GM18526 (cell line): ENCODE results near the gene RGS10.

ENCODE experiments used
- POLR2A ChIP-seq: IDR thresholded peaks from 3 replicates; pipeline ENCODE4 v1.6.1; 2011; ENCODE audit not compliant: insufficient read length; ENCODE audit errors: extremely low read depth

Gene RGS10

GRCh38 chr10:119541046-119541445 lies 1.5 kb downstream of the RGS10 start:
- TF ChIP-seq POLR2A, result no peak

GRCh38 chr10:119540038-119540437 lies 2.5 kb downstream of the RGS10 start:
- TF ChIP-seq POLR2A, result no peak

DNA sequence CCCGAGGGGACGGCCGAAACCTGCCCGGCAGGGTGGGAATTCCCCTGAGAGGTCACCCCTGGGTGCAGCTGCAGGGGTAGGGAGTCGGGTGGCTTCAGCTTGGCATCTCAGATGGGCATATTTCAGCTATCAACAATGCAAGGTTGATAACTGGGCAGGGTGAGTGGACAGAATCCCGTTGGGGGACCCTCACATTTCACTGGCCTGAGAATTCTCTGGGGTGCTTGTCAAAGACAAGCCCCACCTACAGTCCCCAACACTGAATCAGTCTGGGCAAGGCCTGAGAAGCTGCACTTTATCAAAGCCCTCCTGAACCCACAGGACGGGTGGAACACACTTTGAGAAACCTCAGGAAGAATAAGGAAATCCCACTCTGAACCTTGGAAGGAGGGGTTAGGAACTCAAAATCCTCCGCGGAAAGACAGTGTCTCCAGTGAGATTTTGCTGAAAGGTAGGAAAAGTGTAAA lies 3.1 kb downstream of the RGS10 start:
- TF ChIP-seq POLR2A, result no peak

- no peak for TF ChIP-seq POLR2A
Observed at GRCh38 chr10:119538632-119539358, 3.7 kb downstream of the RGS10 start.

DNA sequence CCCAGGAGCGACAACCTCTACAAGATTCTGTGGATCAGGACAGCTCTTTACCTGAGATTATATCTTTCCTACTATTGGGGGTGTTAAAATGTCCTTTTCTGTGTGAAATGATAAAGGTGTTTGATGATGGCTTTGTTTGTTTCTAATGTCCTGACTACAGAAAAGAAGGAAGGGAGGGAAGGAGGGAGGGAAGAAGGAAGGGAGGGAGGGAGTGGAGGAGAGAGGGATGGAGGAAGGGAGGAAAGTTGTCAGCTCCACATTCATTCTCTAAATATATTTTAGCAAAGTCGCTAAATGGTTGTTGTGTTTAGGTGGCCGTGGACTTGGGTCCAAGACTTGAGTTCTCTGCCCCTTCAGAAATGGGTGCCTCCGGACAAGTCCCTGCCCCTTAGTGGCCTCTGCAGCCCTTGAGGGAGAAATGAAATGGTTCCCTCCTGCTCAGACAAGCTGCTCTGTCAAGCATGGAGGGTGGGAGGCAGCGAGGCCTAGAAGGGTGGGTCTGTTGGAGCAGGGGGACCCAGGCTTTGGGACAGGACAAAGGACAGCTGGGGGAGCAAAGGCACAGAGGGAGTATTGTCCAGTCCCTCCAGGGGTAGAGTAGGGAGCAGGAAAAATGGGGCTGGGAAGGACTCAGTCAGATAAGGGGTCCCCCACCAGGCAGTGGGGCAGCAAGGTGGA lies 4.4 kb downstream of the RGS10 start:
- no peak for TF ChIP-seq POLR2A

GRCh38 chr10:119536508-119537025 lies 6.0 kb downstream of the RGS10 start:
- no peak for TF ChIP-seq POLR2A

- TF ChIP-seq POLR2A, result no peak
Observed at GRCh38 chr10:119535837-119536507, 6.5 kb downstream of the RGS10 start.

DNA sequence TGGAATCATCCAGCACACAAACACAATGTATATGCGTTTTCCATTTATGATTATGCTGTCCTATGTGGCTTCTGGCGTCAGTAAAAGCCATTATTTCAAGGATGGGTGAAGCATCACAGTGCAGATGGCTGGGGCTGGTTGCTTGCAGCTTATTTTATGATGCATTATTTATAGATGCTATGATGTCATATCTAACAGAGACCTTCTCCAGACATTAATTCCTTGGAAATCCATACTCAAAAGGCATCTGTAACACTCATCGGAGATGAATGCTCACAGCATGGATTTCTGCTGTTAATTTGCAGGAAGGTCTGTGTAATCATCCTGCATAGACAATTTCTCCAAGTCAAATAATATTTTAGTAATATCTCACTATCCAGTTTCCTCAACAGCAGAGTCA lies 7.2 kb downstream of the RGS10 start:
- TF ChIP-seq POLR2A, result no peak

GRCh38 chr10:119533473-119533872 lies 9.0 kb downstream of the RGS10 start:
- TF ChIP-seq POLR2A, result no peak

GRCh38 chr10:119531067-119531466 lies 11.5 kb downstream of the RGS10 start:
- no peak for TF ChIP-seq POLR2A

DNA sequence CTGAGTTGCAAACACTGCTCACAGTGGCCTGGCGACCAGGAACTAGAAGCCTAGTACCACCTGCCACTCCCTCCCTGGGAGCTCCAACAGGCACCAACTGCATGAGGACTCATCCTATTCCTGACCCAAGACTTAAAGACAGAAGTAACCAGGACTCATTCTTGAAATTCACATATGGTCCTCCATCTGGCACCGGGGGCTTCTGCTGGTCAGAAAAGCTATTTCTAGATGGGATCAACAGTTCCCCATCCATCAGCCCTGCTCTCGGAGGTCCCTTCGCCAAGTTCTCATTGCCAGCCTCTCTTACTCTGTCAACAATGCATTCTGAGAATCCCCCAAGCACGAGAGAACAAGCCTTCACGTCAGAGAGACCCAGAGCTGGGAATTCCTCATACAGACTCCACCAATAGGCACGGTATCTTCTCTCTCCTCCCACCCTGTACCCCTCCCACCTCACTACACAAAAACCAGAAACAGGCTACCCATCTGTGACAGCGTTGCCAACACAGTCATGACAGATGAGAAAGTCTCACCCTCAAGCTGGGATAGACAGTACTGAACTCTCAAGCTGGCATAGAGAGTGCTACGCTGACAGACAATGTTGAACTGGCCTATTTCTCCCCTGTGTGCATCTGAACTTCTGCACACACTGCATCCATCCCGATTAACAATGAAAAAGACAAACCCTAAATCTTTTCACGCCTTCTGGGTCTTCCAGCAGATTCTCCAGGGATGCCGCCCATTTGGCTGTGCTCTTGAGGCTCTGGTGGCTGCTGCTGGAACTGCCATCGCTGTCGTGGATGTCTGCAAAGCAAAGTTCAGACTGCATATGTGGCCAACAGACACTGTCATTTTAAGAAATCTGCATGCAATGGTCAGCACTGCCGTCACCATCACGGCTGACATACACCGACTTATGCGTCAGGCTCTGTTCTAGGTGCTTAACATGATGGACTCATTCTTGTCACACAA lies 15.6 kb downstream of the RGS10 start:
- TF ChIP-seq POLR2A, result no peak

GRCh38 chr10:119526149-119526548 lies 16.4 kb downstream of the RGS10 start:
- TF ChIP-seq POLR2A, result no peak

GRCh38 chr10:119525116-119525515 lies 17.4 kb downstream of the RGS10 start:
- TF ChIP-seq POLR2A, result no peak

DNA sequence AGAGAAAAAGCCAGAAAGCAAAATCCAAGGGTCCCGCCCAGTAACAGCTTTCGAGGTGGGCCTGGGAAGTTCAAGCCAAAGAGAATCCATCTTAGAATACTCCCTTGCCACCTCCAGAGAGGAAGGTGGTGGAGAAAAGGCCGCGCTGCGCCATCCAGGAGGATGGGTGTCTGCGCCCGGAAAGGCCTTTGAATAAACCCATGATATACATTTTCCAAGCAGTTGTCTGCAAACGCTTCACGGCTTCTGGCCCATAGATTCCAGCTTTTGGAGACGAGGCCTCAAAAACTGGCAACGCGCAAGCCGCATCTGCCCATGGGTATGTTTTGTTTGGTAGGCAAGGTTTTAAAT lies 17.8 kb downstream of the RGS10 start:
- no peak for TF ChIP-seq POLR2A
